ENCODE data around the gene SLC6A6. TPM values are rescaled to one million over a fixed set of nuclear protein-coding genes. Genes with fewer than 3 reads are reported as not detected.

Gene SLC6A6
- polyA plus RNA-seq, 4 donors: 6.9 to 24.1 (median 9.7) TPM

DNA sequence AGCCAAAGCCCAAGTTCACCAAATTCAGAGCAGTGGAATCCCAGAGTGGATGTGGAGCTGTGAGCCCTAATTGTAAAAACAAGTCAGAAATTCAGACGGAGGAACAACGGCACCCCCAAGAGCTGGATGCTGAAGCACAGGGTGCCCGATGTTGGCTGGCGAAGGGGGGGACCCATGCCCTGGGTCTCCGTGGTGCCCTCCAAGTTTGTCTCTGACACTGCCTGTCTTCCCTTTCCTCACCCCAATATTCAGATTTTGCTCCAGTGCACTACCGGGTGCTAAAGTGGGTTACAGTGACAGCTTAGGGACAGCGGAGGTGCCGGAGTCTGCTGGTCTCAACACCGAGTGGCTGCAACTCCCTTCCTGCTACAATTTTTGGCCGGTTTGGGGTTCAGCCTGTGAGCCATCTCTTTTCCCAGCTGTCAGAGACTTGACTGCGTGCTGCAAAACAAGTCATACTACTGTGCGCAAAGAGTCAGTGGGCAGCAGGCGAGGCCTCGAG lies 131.1 kb downstream of the SLC6A6 start:
- no peak for DNase-seq
- Histone ChIP-seq H3K4me3 (ENCODE audit: low read depth in 1 of 3, low read length in 3 of 3) (no peak overlapping the region), H3K27ac (ENCODE audit: low read depth in 1 of 3, low read length in 2 of 3) (no peak overlapping the region), H3K9me3 (ENCODE audit: control insufficient read depth in 2 of 2, insufficient read depth in 1 of 2, low read depth in 1 of 2, low read length in 1 of 2) (peaks cover 0 to 3% of the 10 kb centered on the region in 2 donors), H3K27me3 (ENCODE audit: control insufficient read depth in 3 of 3, insufficient read depth in 3 of 3, low read length in 3 of 3) (no peaks in the 10 kb centered on the region), H3K4me1 (ENCODE audit: control insufficient read depth in 3 of 3, insufficient read depth in 2 of 3, low read depth in 1 of 3, low read length in 2 of 3) (no peaks in the 10 kb centered on the region), H3K36me3 (ENCODE audit: control insufficient read depth in 3 of 3, insufficient read depth in 2 of 3, low read depth in 1 of 3, low read length in 3 of 3) (no peaks in the 10 kb centered on the region)
- FAIRE-seq: no peak
- WGBS, 3 donors: 74 to 94% (median 90%) methylated on average over 14 of the region's 14 CpGs

GRCh38 chr3:14534516-14535191 lies 132.2 kb downstream of the SLC6A6 start:
- H3K4me3 ChIP-seq (ENCODE audit: low read depth in 1 of 3, low read length in 3 of 3): no peak overlapping the region
- H3K9me3 ChIP-seq (ENCODE audit: control insufficient read depth in 2 of 2, insufficient read depth in 1 of 2, low read depth in 1 of 2, low read length in 1 of 2): peaks cover 0 to 3% of the 10 kb centered on the region in 2 donors
- no peaks in the 10 kb centered on the region for H3K36me3 ChIP-seq (ENCODE audit: control insufficient read depth in 3 of 3, insufficient read depth in 2 of 3, low read depth in 1 of 3, low read length in 3 of 3)
- DNase-seq (no peak), FAIRE-seq (no peak)
- WGBS, 3 donors: 49 to 77% (median 74%) methylated on average over 20 of the region's 20 CpGs
- H3K27me3 ChIP-seq (ENCODE audit: control insufficient read depth in 3 of 3, insufficient read depth in 3 of 3, low read length in 3 of 3): no peaks in the 10 kb centered on the region
- no peaks in the 10 kb centered on the region for H3K4me1 ChIP-seq (ENCODE audit: control insufficient read depth in 3 of 3, insufficient read depth in 2 of 3, low read depth in 1 of 3, low read length in 2 of 3)
- no peak overlapping the region for H3K27ac ChIP-seq (ENCODE audit: low read depth in 1 of 3, low read length in 2 of 3)

DNA sequence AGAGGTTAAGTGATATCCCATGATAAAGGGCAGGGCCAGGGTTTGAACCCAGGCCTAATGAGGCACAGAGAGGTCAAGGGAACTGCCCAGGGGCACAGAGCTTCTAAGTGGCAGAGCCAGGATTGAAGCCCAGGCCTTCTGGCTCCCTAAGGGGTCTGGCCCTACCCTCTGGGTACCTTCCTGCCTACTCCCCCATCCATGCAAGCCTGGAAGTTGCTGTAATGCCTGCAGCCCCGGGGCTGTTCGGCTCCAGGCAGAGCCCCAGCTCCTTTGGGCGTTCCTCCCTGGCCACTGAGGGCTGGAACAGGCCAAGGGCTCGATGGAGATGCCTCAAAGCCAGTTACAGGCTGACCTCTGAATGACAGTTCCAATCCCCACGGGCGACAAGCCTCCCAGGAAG lies 133.2 kb downstream of the SLC6A6 start:
- no peak overlapping the region for H3K4me3 ChIP-seq (ENCODE audit: low read depth in 1 of 3, low read length in 3 of 3)
- 80 to 85% (median 81%) methylated on average over 6 of the region's 6 CpGs for WGBS, 3 donors
- H3K27me3 ChIP-seq (ENCODE audit: control insufficient read depth in 3 of 3, insufficient read depth in 3 of 3, low read length in 3 of 3): no peaks in the 10 kb centered on the region
- no peak overlapping the region for H3K27ac ChIP-seq (ENCODE audit: low read depth in 1 of 3, low read length in 2 of 3)
- H3K9me3 ChIP-seq (ENCODE audit: control insufficient read depth in 2 of 2, insufficient read depth in 1 of 2, low read depth in 1 of 2, low read length in 1 of 2): no peaks in the 10 kb centered on the region
- no peaks in the 10 kb centered on the region for H3K4me1 ChIP-seq (ENCODE audit: control insufficient read depth in 3 of 3, insufficient read depth in 2 of 3, low read depth in 1 of 3, low read length in 2 of 3)
- no peaks in the 10 kb centered on the region for H3K36me3 ChIP-seq (ENCODE audit: control insufficient read depth in 3 of 3, insufficient read depth in 2 of 3, low read depth in 1 of 3, low read length in 3 of 3)
- no peak for DNase-seq
- FAIRE-seq: no peak

- no peaks in the 10 kb centered on the region for H3K36me3 ChIP-seq (ENCODE audit: control insufficient read depth in 3 of 3, insufficient read depth in 2 of 3, low read depth in 1 of 3, low read length in 3 of 3)
- no peak overlapping the region for H3K27ac ChIP-seq (ENCODE audit: low read depth in 1 of 3, low read length in 2 of 3)
- H3K4me3 ChIP-seq (ENCODE audit: low read depth in 1 of 3, low read length in 3 of 3): no peak overlapping the region
- H3K4me1 ChIP-seq (ENCODE audit: control insufficient read depth in 3 of 3, insufficient read depth in 2 of 3, low read depth in 1 of 3, low read length in 2 of 3): no peaks in the 10 kb centered on the region
- no peaks in the 10 kb centered on the region for H3K9me3 ChIP-seq (ENCODE audit: control insufficient read depth in 2 of 2, insufficient read depth in 1 of 2, low read depth in 1 of 2, low read length in 1 of 2)
- 90 to 91% (median 90%) methylated on average over 10 of the region's 10 CpGs for WGBS, 3 donors
- DNase-seq: no peak
- no peaks in the 10 kb centered on the region for H3K27me3 ChIP-seq (ENCODE audit: control insufficient read depth in 3 of 3, insufficient read depth in 3 of 3, low read length in 3 of 3)
- FAIRE-seq: no peak
Measured at GRCh38 chr3:14536055-14536815, 133.8 kb downstream of the SLC6A6 start.

GRCh38 chr3:14536837-14537589 lies 134.6 kb downstream of the SLC6A6 start:
- no peaks in the 10 kb centered on the region for H3K27me3 ChIP-seq (ENCODE audit: control insufficient read depth in 3 of 3, insufficient read depth in 3 of 3, low read length in 3 of 3)
- DNase-seq (no peak), FAIRE-seq (no peak)
- no peak overlapping the region for H3K4me3 ChIP-seq (ENCODE audit: low read depth in 1 of 3, low read length in 3 of 3)
- no peaks in the 10 kb centered on the region for H3K4me1 ChIP-seq (ENCODE audit: control insufficient read depth in 3 of 3, insufficient read depth in 2 of 3, low read depth in 1 of 3, low read length in 2 of 3)
- no peaks in the 10 kb centered on the region for H3K9me3 ChIP-seq (ENCODE audit: control insufficient read depth in 2 of 2, insufficient read depth in 1 of 2, low read depth in 1 of 2, low read length in 1 of 2)
- H3K27ac ChIP-seq (ENCODE audit: low read depth in 1 of 3, low read length in 2 of 3): no peak overlapping the region
- H3K36me3 ChIP-seq (ENCODE audit: control insufficient read depth in 3 of 3, insufficient read depth in 2 of 3, low read depth in 1 of 3, low read length in 3 of 3): no peaks in the 10 kb centered on the region
- WGBS, 3 donors: 86 to 91% (median 89%) methylated on average over 12 of the region's 12 CpGs

DNA sequence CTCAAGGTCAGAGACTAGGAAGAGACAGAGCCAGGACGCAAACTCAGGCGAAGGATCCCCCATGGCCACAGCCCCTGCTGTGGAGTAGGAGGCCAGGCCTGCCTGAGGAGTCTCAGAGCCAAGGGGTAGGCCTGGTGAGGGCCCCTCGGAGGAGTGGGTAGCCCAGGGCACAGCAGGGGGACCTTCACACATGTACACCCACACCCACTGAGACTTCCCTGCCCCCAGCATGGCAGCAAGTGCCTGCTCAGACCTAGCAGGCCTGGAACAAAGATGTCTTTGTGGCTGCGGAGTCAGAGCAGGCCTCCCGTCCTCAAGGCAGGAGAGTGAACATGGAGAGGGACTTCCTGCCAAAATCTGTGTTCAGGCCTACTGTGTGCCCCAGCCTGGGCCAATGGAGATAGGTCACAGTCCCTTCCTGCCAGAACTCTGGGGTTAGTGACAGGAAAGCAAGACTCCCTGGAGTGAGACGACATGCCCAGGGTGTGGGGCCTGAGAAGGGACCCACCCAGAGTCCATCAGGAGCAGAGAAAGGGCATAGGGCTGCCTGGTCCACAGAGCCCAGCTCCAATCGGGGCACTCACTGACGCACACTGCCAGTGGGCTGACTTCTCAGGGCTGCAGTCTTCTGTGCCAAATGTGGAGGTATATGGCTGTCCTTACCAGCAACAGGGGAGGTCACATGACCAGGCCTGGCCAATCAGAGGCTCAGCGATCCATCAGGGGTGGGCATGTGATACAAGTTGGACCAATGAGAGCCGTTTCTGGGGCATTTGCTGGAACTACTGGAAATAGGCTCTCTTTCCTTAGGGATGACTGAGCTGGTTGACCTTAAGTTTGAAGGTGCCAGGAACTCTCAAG lies 135.4 kb downstream of the SLC6A6 start:
- no peak for DNase-seq

DNA sequence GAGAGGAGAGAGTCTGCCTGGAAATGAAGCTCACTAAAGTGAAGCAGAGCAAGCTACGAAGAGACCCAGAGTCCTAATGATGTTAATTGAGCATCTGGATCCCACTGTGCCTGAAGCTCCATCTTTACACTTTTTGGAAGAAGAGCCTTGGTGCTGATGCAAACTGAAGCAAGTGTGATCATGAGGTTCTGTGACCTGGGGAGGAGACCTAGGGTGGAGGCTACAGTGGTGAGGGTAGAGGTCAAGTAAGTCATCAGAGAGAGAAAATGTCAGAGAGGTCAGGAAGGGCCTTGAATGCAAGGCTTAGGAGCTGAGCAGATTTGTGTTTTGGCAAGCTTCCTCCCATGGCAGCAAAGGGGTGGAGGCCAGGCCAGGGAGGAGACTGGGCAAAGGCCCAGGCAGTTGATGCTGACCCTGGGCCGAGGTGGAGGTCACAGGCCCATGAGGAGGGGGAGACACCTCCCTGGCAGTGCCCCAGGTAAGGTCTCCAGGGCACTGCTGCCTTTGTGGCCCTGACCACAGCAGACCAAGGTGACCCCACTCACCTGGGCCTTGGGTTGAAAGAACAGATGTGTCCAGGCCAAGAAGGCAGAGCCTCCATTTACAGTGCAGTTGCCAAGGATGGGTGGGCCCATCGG lies 136.2 kb downstream of the SLC6A6 start:
- Histone ChIP-seq H3K4me3 (ENCODE audit: low read depth in 1 of 3, low read length in 3 of 3) (no peak overlapping the region), H3K9me3 (ENCODE audit: control insufficient read depth in 2 of 2, insufficient read depth in 1 of 2, low read depth in 1 of 2, low read length in 1 of 2) (no peaks in the 10 kb centered on the region), H3K36me3 (ENCODE audit: control insufficient read depth in 3 of 3, insufficient read depth in 2 of 3, low read depth in 1 of 3, low read length in 3 of 3) (no peaks in the 10 kb centered on the region), H3K27me3 (ENCODE audit: control insufficient read depth in 3 of 3, insufficient read depth in 3 of 3, low read length in 3 of 3) (no peaks in the 10 kb centered on the region), H3K27ac (ENCODE audit: low read depth in 1 of 3, low read length in 2 of 3) (no peak overlapping the region), H3K4me1 (ENCODE audit: control insufficient read depth in 3 of 3, insufficient read depth in 2 of 3, low read depth in 1 of 3, low read length in 2 of 3) (no peaks in the 10 kb centered on the region)
- 70 to 81% (median 78%) methylated on average over 3 of the region's 3 CpGs for WGBS, 3 donors
- DNase-seq (no peak), FAIRE-seq (no peak)

More for the DNA sequence above, 135.4 kb downstream of the SLC6A6 start:
- H3K9me3 ChIP-seq (ENCODE audit: control insufficient read depth in 2 of 2, insufficient read depth in 1 of 2, low read depth in 1 of 2, low read length in 1 of 2): no peaks in the 10 kb centered on the region
- no peaks in the 10 kb centered on the region for H3K36me3 ChIP-seq (ENCODE audit: control insufficient read depth in 3 of 3, insufficient read depth in 2 of 3, low read depth in 1 of 3, low read length in 3 of 3)
- no peak for FAIRE-seq
- no peaks in the 10 kb centered on the region for H3K4me1 ChIP-seq (ENCODE audit: control insufficient read depth in 3 of 3, insufficient read depth in 2 of 3, low read depth in 1 of 3, low read length in 2 of 3)
- H3K27ac ChIP-seq (ENCODE audit: low read depth in 1 of 3, low read length in 2 of 3): no peak overlapping the region
- 86 to 87% (median 87%) methylated on average over 10 of the region's 10 CpGs for WGBS, 3 donors
- no peaks in the 10 kb centered on the region for H3K27me3 ChIP-seq (ENCODE audit: control insufficient read depth in 3 of 3, insufficient read depth in 3 of 3, low read length in 3 of 3)
- no peak overlapping the region for H3K4me3 ChIP-seq (ENCODE audit: low read depth in 1 of 3, low read length in 3 of 3)
